Activated CD8-positive, alpha-beta memory T cell treated with anti-CD3 and anti-CD28 coated beads, Interleukin-2, amount 50 U/mL, for 1 hour (primary cell): ENCODE results near the gene SLC4A11.
A peak's percentile ranks its signal among the peaks of the same experiment; 100 is the strongest.
"Not testable (repeated sequence)": the region's sequence is repeated elsewhere in the genome, so short reads cannot be mapped to it uniquely, and the experiment has no call there.

Source experiments
- DNase-seq: peaks from one replicate; pipeline ENCODE4 v3.0.0-alpha.2; 2020; ENCODE audit errors: extremely low read depth

The SLC4A11 gene

GRCh38 chr20:3227936-3228749 lies 10.8 kb downstream of the SLC4A11 start:
- DNase-seq, result no peak

- no peak for DNase-seq
These were observed 11.5 kb downstream of the SLC4A11 start for GRCh38 chr20:3227506-3227905.

- DNase-seq, result no peak
These were observed 12.1 kb downstream of the SLC4A11 start for GRCh38 chr20:3226864-3227263.

GRCh38 chr20:3226093-3226492 lies 12.9 kb downstream of the SLC4A11 start:
- no peak for DNase-seq

GRCh38 chr20:3224681-3225421 lies 14.1 kb downstream of the SLC4A11 start:
- no peak for DNase-seq

GRCh38 chr20:3223994-3224680 lies 14.9 kb downstream of the SLC4A11 start:
- DNase-seq, result no peak

GRCh38 chr20:3223651-3223993 lies 15.4 kb downstream of the SLC4A11 start:
- DNase-seq, result no peak

GRCh38 chr20:3222635-3223600 lies 16.1 kb downstream of the SLC4A11 start:
- no peak for DNase-seq

- no peak for DNase-seq
These were observed 17.4 kb downstream of the SLC4A11 start for GRCh38 chr20:3221398-3222226.

GRCh38 chr20:3218307-3218988 lies 20.5 kb downstream of the SLC4A11 start:
- no peak for DNase-seq

GRCh38 chr20:3215359-3215917 lies 23.6 kb downstream of the SLC4A11 start:
- DNase-seq, result not testable (repeated sequence)

GRCh38 chr20:3213226-3213625 lies 25.8 kb downstream of the SLC4A11 start:
- DNase-seq, result no peak

- DNase-seq, result no peak
These were observed 28.6 kb downstream of the SLC4A11 start for GRCh38 chr20:3210346-3210745.

- no peak for DNase-seq
These were observed 29.1 kb downstream of the SLC4A11 start for GRCh38 chr20:3209946-3210317.

GRCh38 chr20:3209257-3209945 lies 29.6 kb downstream of the SLC4A11 start, which contains the start of gene ITPA:
Gene ITPA, plus strand, starts transcription at chr20:3209498. Its CDS starts 54 bp downstream, at chr20:3209552.
- no peak for DNase-seq

- no peak for DNase-seq
These were observed 30.2 kb downstream of the SLC4A11 start for GRCh38 chr20:3208786-3209256.

GRCh38 chr20:3204124-3204794 lies 34.7 kb downstream of the SLC4A11 start, which contains the start of gene DDRGK1:
Gene DDRGK1, minus strand, starts transcription at chr20:3204682. Its CDS starts 55 bp downstream, at chr20:3204627.
- peak; percentile 69 for DNase-seq
